HCT116 (cell line): ENCODE results near the gene NSFL1C. TPM values are rescaled to one million over a fixed set of nuclear protein-coding genes. Genes with fewer than 3 reads are reported as not detected.

Experiments
- ATAC-seq: fragments of 200-7000 bp; cut with Tn5 transposase; 2 replicates; pipeline ENCODE4 v1.9.1; 2020; ENCODE audit warnings: mild to moderate bottlenecking, moderate library complexity
- BruUV-seq: library from RNA; stranded (reverse); fragments of 400-500 nt; replicated peaks from 2 replicates; lab custom pipeline; 2021; lab: Mats Ljungman, UMichigan
- CTCF ChIA-PET: fragments of 300-600 bp; sonication (Branson Sonifier 250); formaldehyde crosslinking; loops from one replicate; lab custom pipeline; 2021; ENCODE audit warnings: antibody characterized with exemption; lab: Charles Lee
- POLR2A ChIA-PET: fragments of 300-600, 350-600 bp; sonication (Branson Sonifier 250); formaldehyde crosslinking; loops from one replicate; lab custom pipeline; 2021; ENCODE audit warnings: antibody characterized with exemption; lab: Charles Lee
- RAD21 ChIA-PET, 2 experiments: fragments of 300-600 bp; sonication (Branson Sonifier 250); formaldehyde crosslinking; loops; one replicate each; lab custom pipeline; 2023; ENCODE audit warnings: low total read pairs in 2 of 2; ENCODE audit not compliant: uncharacterized antibody in 2 of 2, unreplicated experiment in 2 of 2, low non-redundant PET in 1 of 2; lab: Charles Lee
- DNase-seq: peaks from one replicate; pipeline ENCODE4 v3.0.0-alpha.2; 2010; ENCODE audit warnings: low read depth, low spot score
- H2AFZ ChIP-seq: fragments of 200-600 bp; shearing (Covaris generic), sonication (generic); 2 replicates; pipeline ENCODE4 v1.6.1; 2017; ENCODE audit warnings: low read depth, mixed run types, mixed read lengths, antibody characterized with exemption, low read length; ENCODE audit not compliant: poor library complexity, severe bottlenecking
- H3K27ac ChIP-seq: 2 replicates; pipeline ENCODE4 v1.5.1; 2012; ENCODE audit warnings: low read depth, low read length
- H3K27me3 ChIP-seq: fragments of 200-600 bp; sonication (generic); 2 replicates; pipeline ENCODE4 v1.6.1; 2016; ENCODE audit warnings: mixed run types, low read length, mixed read lengths; ENCODE audit not compliant: insufficient read depth
- H3K36me3 ChIP-seq, 2 experiments: fragments of 200-500 bp in 1 of 2; fragments of 200-600 bp in 1 of 2; sonication (Bioruptor generic) in 1 of 2; sonication (generic) in 1 of 2; 2 replicates each; pipeline versions ENCODE4 v1.5.1 to v1.6.1; 2014 to 2016; ENCODE audit warnings: low read length in 2 of 2, inconsistent platforms in 1 of 2, mixed read lengths in 1 of 2, mixed run types in 1 of 2; ENCODE audit not compliant: insufficient read depth in 2 of 2, control insufficient read depth in 1 of 2
- H3K4me1 ChIP-seq, 2 experiments: fragments of 200-600 bp in 1 of 2; sonication (generic) in 1 of 2; 2 replicates each; pipeline versions ENCODE4 v1.5.1 to v1.6.1; 2012 to 2017; ENCODE audit warnings: low read length in 2 of 2, inconsistent platforms in 1 of 2, mild to moderate bottlenecking in 1 of 2, mixed read lengths in 1 of 2, mixed run types in 1 of 2, moderate library complexity in 1 of 2; ENCODE audit not compliant: insufficient read depth in 2 of 2, control insufficient read depth in 1 of 2
- H3K4me2 ChIP-seq: fragments of 200-600 bp; sonication (generic); 2 replicates; pipeline ENCODE4 v1.6.1; 2017; ENCODE audit warnings: mixed run types, low read length, mixed read lengths
- H3K4me3 ChIP-seq, 2 experiments: fragments of 200-600 bp in 1 of 2; sonication (generic) in 1 of 2; replicated peaks in 1 of 2; 2 replicates each; pipeline ENCODE4 v1.5.1; 2011 to 2016; ENCODE audit warnings: low read length in 2 of 2, control low read depth in 1 of 2, low read depth in 1 of 2, mild to moderate bottlenecking in 1 of 2, mixed read lengths in 1 of 2, mixed run types in 1 of 2
- H3K79me2 ChIP-seq: fragments of 200-600 bp; sonication (generic); 2 replicates; pipeline ENCODE4 v1.6.1; 2017; ENCODE audit warnings: mild to moderate bottlenecking, mixed run types, low read length, moderate library complexity, mixed read lengths; ENCODE audit not compliant: insufficient read depth
- H3K9ac ChIP-seq: fragments of 200-600 bp; sonication (generic); 2 replicates; pipeline ENCODE4 v1.6.1; 2016; ENCODE audit warnings: low read length, mixed read lengths
- H3K9me2 ChIP-seq: fragments of 200-600 bp; sonication (generic), shearing (Covaris generic); 2 replicates; pipeline ENCODE4 v1.6.1; 2017; ENCODE audit warnings: mixed run types, mild to moderate bottlenecking, moderate library complexity; ENCODE audit not compliant: insufficient read depth
- H3K9me3 ChIP-seq, 2 experiments: fragments of 200-500 bp in 1 of 2; fragments of 200-600 bp in 1 of 2; sonication (Bioruptor generic) in 1 of 2; sonication (generic) in 1 of 2; 2 replicates each; pipeline ENCODE4 v1.6.1; 2014 to 2017; ENCODE audit warnings: low read length in 2 of 2, mixed read lengths in 2 of 2, inconsistent platforms in 1 of 2, low read depth in 1 of 2, mild to moderate bottlenecking in 1 of 2, mixed run types in 1 of 2, moderate library complexity in 1 of 2; ENCODE audit not compliant: control insufficient read depth in 1 of 2, insufficient read depth in 1 of 2
- H4K20me1 ChIP-seq: fragments of 200-600 bp; sonication (generic), shearing (Covaris generic); 2 replicates; pipeline ENCODE4 v1.6.1; 2017; ENCODE audit warnings: mixed run types, mild to moderate bottlenecking, moderate library complexity; ENCODE audit not compliant: insufficient read depth
- CTCF ChIP-seq, 3 experiments: fragments of 200-600 bp in 1 of 3; sonication (generic) in 1 of 3; IDR thresholded peaks in 2 of 3; conservative IDR thresholded peaks in 1 of 3; 2 replicates each; pipeline ENCODE4 v1.5.1; 2012 to 2017; ENCODE audit warnings: low read depth in 2 of 3, low read length in 2 of 3, antibody characterized with exemption in 1 of 3, borderline replicate concordance in 1 of 3, control low read depth in 1 of 3, mild to moderate bottlenecking in 1 of 3, mixed read lengths in 1 of 3, mixed run types in 1 of 3, moderate library complexity in 1 of 3; ENCODE audit not compliant: insufficient read depth in 1 of 3
- FOSL1 ChIP-seq: IDR thresholded peaks from 2 replicates; pipeline ENCODE4 v1.6.1; 2012; ENCODE audit warnings: low read depth
- JUND ChIP-seq: IDR thresholded peaks from 2 replicates; pipeline ENCODE4 v1.6.1; 2012
- RAD21 ChIP-seq: IDR thresholded peaks from 2 replicates; pipeline ENCODE4 v1.6.1; 2012; ENCODE audit warnings: low read depth, mild to moderate bottlenecking
- SIN3A ChIP-seq: IDR thresholded peaks from 2 replicates; pipeline ENCODE4 v1.6.1; 2012; ENCODE audit warnings: low read depth
- SRF ChIP-seq: IDR thresholded peaks from 2 replicates; pipeline ENCODE4 v1.6.1; 2012; ENCODE audit warnings: low read depth
- intact Hi-C: fragments of 100-400 bp; cut with micrococcal nuclease; formaldehyde crosslinking; loops from 2 replicates; pipeline ENCODE4 v1.10.0; 2022
- total RNA-seq: library from RNA; stranded (reverse); gene quantifications from one replicate; pipeline ENCODE4 v1.2.1, GENCODE V29; 2021; ENCODE audit not compliant: unreplicated experiment

Gene NSFL1C
- total RNA-seq, 1 experiment from 2014 or later = 93.4 TPM

- CTCF ChIA-PET = interaction anchor here (0.8 to 4.2 kb wide), 2 partner anchors 64 to 113 kb away, joined by 3 to 14 read pairs; no protein-coding TSS in a partner anchor
- RAD21 ChIA-PET = interaction anchor here in 1 of 2 experiments (0.6 kb wide), 1 partner anchor 64 kb away, joined by 3 read pairs; no protein-coding TSS in a partner anchor
Observed at GRCh38 chr20:1440024-1440423, 26.6 kb downstream of the NSFL1C start.

More at GRCh38 chr20:1440024-1440423, 26.6 kb downstream of the NSFL1C start:
- no TSS peak for BruUV-seq
- POLR2A ChIA-PET = no interaction called here
- intact Hi-C loops = no loop called here
- H4K20me1 ChIP-seq = no peaks in the 10 kb centered on the region
- no peaks in the 10 kb centered on the region for H3K9me3 ChIP-seq
- no peak overlapping the region for H3K9ac ChIP-seq
- no peaks in the 10 kb centered on the region for H3K4me1 ChIP-seq
- H3K4me2 ChIP-seq = no peak overlapping the region
- peak; percentile 82 for ATAC-seq
- H3K36me3 ChIP-seq = peaks cover 20 to 29% of the 10 kb centered on the region in 2 experiments
- no peaks in the 10 kb centered on the region for H3K79me2 ChIP-seq
- H3K4me3 ChIP-seq = no peak overlapping the region
- no peak overlapping the region for H2AFZ ChIP-seq
- peak; percentile 26 for DNase-seq
- no peaks in the 10 kb centered on the region for H3K9me2 ChIP-seq
- no peaks in the 10 kb centered on the region for H3K27me3 ChIP-seq
- H3K27ac ChIP-seq = no peak overlapping the region
- TF ChIP-seq SRF (no peak), CTCF (IDR thresholded peaks at IDR 0.05 in 2 of 3, conservative IDR thresholded peaks at IDR 0.05 in 1 of 3; ENCODE audit: borderline replicate concordance in 1 of 3, insufficient read depth in 1 of 3, low read depth in 2 of 3, low read length in 2 of 3) (peak; percentile 66 to 98 (median 75)), SIN3A (no peak), FOSL1 (no peak), JUND (no peak), RAD21 (peak; percentile 55)
